Transverse colon (tissue), 3 donors: Measurements from ENCODE around the gene CDC7.

Source experiments
- CTCF ChIP-seq, 5 experiments: fragments of 200-600 bp in 3 of 5; fragments of 450-650 bp in 2 of 5; sonication (generic) in 3 of 5; IDR thresholded peaks; 1 replicate in 2 of 5; 2 replicates in 3 of 5; pipeline ENCODE4 v1.5.1; 2016 to 2017; ENCODE audit warnings: antibody characterized with exemption in 5 of 5, inconsistent platforms in 3 of 5, mild to moderate bottlenecking in 2 of 5, moderate library complexity in 1 of 5
- EP300 ChIP-seq: sonication (generic); formaldehyde crosslinking; IDR thresholded peaks from one replicate; pipeline ENCODE4 v1.6.1; 2017; ENCODE audit warnings: antibody characterized with exemption, low read depth
- POLR2A ChIP-seq: fragments of 450-650 bp; IDR thresholded peaks from one replicate; pipeline ENCODE4 v1.6.1; 2016; ENCODE audit warnings: antibody characterized with exemption, mild to moderate bottlenecking, moderate library complexity

- TF ChIP-seq EP300 (no peak), POLR2A (no peak), CTCF (IDR thresholded peaks at IDR 0.05) (no peak)
Observed at GRCh38 chr1:91555821-91556531, 55.3 kb downstream of the CDC7 start.
